ENCODE measurements around the gene SLC23A2.

GRCh38 chr20:4904127-4904860, 97.0 kb downstream of the SLC23A2 start:
- no peak for TF ChIP-seq CTCF (conservative IDR thresholded peaks at IDR 0.05; ENCODE audit: low read length)
- TF ChIP-seq EZH2phosphoT487 (IDR thresholded peaks at IDR 0.05; ENCODE audit: borderline replicate concordance, low read depth, low read length): no peak
